ENCODE results near the gene MAP2.

DNA sequence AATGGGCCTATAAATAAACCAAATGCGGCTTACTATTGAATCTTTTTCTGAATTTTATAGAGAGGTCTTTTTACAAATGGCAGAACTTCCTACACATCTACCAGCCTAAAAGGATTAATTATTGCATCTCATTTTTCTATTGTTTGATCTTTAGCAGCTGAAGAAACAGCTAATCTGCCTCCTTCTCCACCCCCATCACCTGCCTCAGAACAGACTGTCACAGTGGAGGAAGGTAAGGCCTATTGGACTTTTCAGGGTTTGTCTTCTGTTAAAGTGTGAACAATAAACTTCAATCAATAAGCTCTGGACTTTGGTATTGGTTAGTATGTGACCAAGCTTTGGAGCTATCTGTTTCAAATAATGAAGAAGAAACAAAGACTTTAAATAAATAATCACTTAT, 256.7 kb downstream of the MAP2 start:
- TF ChIP-seq, protein P1, sequence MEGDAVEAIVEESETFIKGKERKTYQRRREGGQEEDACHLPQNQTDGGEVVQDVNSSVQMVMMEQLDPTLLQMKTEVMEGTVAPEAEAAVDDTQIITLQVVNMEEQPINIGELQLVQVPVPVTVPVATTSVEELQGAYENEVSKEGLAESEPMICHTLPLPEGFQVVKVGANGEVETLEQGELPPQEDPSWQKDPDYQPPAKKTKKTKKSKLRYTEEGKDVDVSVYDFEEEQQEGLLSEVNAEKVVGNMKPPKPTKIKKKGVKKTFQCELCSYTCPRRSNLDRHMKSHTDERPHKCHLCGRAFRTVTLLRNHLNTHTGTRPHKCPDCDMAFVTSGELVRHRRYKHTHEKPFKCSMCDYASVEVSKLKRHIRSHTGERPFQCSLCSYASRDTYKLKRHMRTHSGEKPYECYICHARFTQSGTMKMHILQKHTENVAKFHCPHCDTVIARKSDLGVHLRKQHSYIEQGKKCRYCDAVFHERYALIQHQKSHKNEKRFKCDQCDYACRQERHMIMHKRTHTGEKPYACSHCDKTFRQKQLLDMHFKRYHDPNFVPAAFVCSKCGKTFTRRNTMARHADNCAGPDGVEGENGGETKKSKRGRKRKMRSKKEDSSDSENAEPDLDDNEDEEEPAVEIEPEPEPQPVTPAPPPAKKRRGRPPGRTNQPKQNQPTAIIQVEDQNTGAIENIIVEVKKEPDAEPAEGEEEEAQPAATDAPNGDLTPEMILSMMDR (IDR thresholded peaks at IDR 0.05): no peak
- no peak for TF ChIP-seq EP300 (IDR thresholded peaks at IDR 0.05)
- no peak for TF ChIP-seq POLR2A (IDR thresholded peaks at IDR 0.05)
- TF ChIP-seq POLR2AphosphoS5 (IDR thresholded peaks at IDR 0.05): no peak
